HUES6 (cell line): ENCODE measurements around the gene MAPK1.

Experiments used
- H3K27ac ChIP-seq: 2 replicates; pipeline ENCODE4 v1.7.0; 2013; ENCODE audit warnings: low read depth, mild to moderate bottlenecking, low read length, inconsistent platforms
- H3K27me3 ChIP-seq: 2 replicates; pipeline ENCODE4 v1.6.1; 2013; ENCODE audit warnings: low read length; ENCODE audit not compliant: control insufficient read depth, insufficient read depth
- H3K36me3 ChIP-seq: 2 replicates; pipeline ENCODE4 v1.6.1; 2013; ENCODE audit warnings: low read length; ENCODE audit not compliant: control insufficient read depth, insufficient read depth
- H3K4me1 ChIP-seq: 2 replicates; pipeline ENCODE4 v1.6.1; 2013; ENCODE audit warnings: low read length; ENCODE audit not compliant: control insufficient read depth, insufficient read depth
- H3K4me3 ChIP-seq: 2 replicates; pipeline ENCODE4 v1.5.1; 2013; ENCODE audit warnings: low read depth, low read length
- H3K9ac ChIP-seq: one replicate; pipeline ENCODE4 v1.6.1; 2013; ENCODE audit warnings: mild to moderate bottlenecking, low read length
- H3K9me3 ChIP-seq: 2 replicates; pipeline ENCODE4 v1.6.1; 2013; ENCODE audit warnings: low read depth, low read length; ENCODE audit not compliant: control insufficient read depth, insufficient read depth

MAPK1 gene

GRCh38 chr22:21741059-21741458 is 126.4 kb downstream of the MAPK1 start:
- Histone ChIP-seq H3K4me3 (no peak overlapping the region), H3K27me3 (peaks cover 38% of the 10 kb centered on the region), H3K9ac (no peak overlapping the region)

GRCh38 chr22:21739828-21740377 is 127.5 kb downstream of the MAPK1 start:
- no peaks in the 10 kb centered on the region for H3K9me3 ChIP-seq
- H3K27ac ChIP-seq, result no peak overlapping the region
- no peak overlapping the region for H3K4me3 ChIP-seq
- H3K9ac ChIP-seq, result no peak overlapping the region
- no peaks in the 10 kb centered on the region for H3K36me3 ChIP-seq
- peaks cover 8% of the 10 kb centered on the region; the same call in 1 of the 2 replicates for H3K4me1 ChIP-seq
- peaks cover 41% of the 10 kb centered on the region for H3K27me3 ChIP-seq

More at GRCh38 chr22:21741059-21741458, 126.4 kb downstream of the MAPK1 start:
- Histone ChIP-seq H3K36me3 (no peaks in the 10 kb centered on the region), H3K9me3 (no peaks in the 10 kb centered on the region), H3K27ac (no peak overlapping the region), H3K4me1 (peaks cover 8% of the 10 kb centered on the region; the same call in 1 of the 2 replicates)

DNA sequence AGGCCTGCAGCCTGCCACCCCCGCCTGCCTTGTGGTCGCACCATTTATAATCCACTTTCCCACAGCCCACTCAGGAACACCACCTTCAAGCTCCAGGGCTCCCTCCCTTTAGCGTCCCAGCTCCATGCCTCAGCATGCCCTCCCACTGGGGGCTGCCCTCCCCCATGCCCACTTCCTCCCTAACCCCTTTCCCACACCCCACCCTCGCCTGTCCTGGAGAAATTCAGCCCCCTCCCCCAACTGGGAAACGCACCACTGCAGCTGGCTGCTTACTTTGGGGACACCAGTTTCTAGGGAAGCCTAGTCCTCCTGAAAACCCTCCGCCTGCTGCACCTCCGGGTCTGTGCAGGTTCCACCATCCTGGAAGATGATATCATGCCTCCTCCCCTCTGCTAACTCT is 128.5 kb downstream of the MAPK1 start:
- Histone ChIP-seq H3K36me3 (no peaks in the 10 kb centered on the region), H3K9ac (no peak overlapping the region), H3K4me3 (no peak overlapping the region), H3K27ac (no peak overlapping the region), H3K9me3 (no peaks in the 10 kb centered on the region), H3K27me3 (peaks cover 50% of the 10 kb centered on the region), H3K4me1 (peaks cover 12% of the 10 kb centered on the region)

DNA sequence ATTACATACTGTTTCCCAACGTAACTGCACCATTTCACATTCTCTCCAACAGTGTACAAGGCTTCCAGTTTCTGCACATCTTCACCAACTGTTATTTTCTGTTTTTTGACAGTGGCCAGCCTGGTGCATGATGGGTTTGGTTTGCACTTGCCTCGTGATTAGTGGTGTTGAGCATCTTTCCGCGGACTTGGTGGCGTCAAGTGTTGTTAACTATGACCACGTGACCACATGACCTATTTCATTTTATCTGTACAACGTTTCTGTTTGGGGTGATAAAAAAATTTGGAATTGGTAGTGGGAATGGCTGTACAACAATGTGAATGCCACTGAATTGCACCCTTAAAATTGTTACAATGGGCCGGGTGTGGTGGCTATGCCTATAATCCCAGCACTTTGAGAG is 129.4 kb downstream of the MAPK1 start:
- no peak overlapping the region for H3K9ac ChIP-seq
- no peak overlapping the region for H3K27ac ChIP-seq
- H3K9me3 ChIP-seq, result no peaks in the 10 kb centered on the region
- peaks cover 12% of the 10 kb centered on the region for H3K4me1 ChIP-seq
- H3K4me3 ChIP-seq, result no peak overlapping the region
- no peaks in the 10 kb centered on the region for H3K36me3 ChIP-seq
- peaks cover 57% of the 10 kb centered on the region for H3K27me3 ChIP-seq

DNA sequence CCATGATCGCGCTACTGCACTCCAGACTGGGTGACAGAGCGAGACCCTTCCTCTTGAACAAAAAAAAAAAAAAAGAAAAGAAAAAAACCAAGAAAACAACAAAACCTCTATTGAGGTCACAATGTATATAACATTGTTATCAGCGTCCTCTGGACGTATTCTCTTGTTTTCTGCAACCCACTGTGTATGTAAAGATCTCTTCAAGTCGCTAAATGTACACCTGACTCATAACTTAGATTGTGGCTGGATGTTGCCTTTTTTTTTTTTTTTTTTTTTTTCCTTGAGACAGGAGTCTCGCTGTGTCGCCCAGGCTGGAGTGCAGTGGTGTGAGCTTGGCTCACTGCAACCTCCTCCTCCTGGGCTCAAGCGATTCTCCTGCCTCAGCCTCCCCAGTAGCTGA is 130.5 kb downstream of the MAPK1 start:
- no peak overlapping the region for H3K27ac ChIP-seq
- no peaks in the 10 kb centered on the region for H3K36me3 ChIP-seq
- H3K4me1 ChIP-seq, result peaks cover 12% of the 10 kb centered on the region
- H3K4me3 ChIP-seq, result no peak overlapping the region
- peaks cover 57% of the 10 kb centered on the region for H3K27me3 ChIP-seq
- no peaks in the 10 kb centered on the region for H3K9me3 ChIP-seq
- no peak overlapping the region for H3K9ac ChIP-seq

- Histone ChIP-seq H3K4me1 (peaks cover 12% of the 10 kb centered on the region), H3K27ac (no peak overlapping the region), H3K9me3 (no peaks in the 10 kb centered on the region), H3K36me3 (no peaks in the 10 kb centered on the region), H3K4me3 (peak overlapping the region; percentile 95), H3K27me3 (peaks cover 52% of the 10 kb centered on the region), H3K9ac (peak overlapping the region; percentile 47)
Observed at GRCh38 chr22:21736084-21736642, 131.3 kb downstream of the MAPK1 start.

- Histone ChIP-seq H3K9me3 (no peaks in the 10 kb centered on the region), H3K36me3 (no peaks in the 10 kb centered on the region), H3K4me1 (peaks cover 12% of the 10 kb centered on the region), H3K27me3 (peaks cover 51% of the 10 kb centered on the region), H3K27ac (no peak within 1 kb of the TSS), H3K4me3 (peak within 1 kb of the TSS; percentile 95), H3K9ac (peak within 1 kb of the TSS; percentile 47)
Observed at GRCh38 chr22:21735200-21736083, 132.0 kb downstream of the MAPK1 start, which contains the start of gene YPEL1. YPEL1 (minus strand) TSS chr22:21735794; CDS start chr22:21710744, 25,050 bp downstream.

GRCh38 chr22:21734540-21735199 is 132.8 kb downstream of the MAPK1 start:
- Histone ChIP-seq H3K9me3 (no peaks in the 10 kb centered on the region), H3K4me3 (peak overlapping the region; percentile 51), H3K36me3 (no peaks in the 10 kb centered on the region), H3K27ac (no peak overlapping the region), H3K9ac (no peak overlapping the region), H3K4me1 (peaks cover 12% of the 10 kb centered on the region), H3K27me3 (peaks cover 49% of the 10 kb centered on the region)

DNA sequence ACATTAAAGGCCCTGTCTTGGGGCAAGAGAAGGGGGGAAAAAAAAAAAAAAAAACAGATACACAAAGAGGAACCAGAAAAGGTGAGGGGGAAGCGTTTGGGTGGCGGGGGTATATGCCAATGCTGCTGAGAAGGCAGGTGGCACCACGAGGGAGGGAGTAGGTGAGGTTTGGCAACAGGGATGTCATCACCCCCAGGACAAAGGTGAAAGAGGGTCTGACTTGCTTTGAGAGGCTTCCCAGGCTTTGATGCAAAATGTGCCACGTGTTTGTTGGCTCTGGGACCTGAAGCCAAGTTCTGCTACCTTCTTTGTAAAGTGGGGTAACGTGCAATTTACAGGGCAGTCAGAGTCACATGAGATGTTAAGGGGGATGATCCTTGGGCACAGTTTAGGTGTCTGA is 135.9 kb downstream of the MAPK1 start:
- H3K36me3 ChIP-seq, result no peaks in the 10 kb centered on the region
- peaks cover 23% of the 10 kb centered on the region for H3K27me3 ChIP-seq
- peaks cover 8% of the 10 kb centered on the region for H3K4me1 ChIP-seq
- H3K27ac ChIP-seq, result no peak overlapping the region
- no peak overlapping the region for H3K9ac ChIP-seq
- no peaks in the 10 kb centered on the region for H3K9me3 ChIP-seq
- no peak overlapping the region for H3K4me3 ChIP-seq

DNA sequence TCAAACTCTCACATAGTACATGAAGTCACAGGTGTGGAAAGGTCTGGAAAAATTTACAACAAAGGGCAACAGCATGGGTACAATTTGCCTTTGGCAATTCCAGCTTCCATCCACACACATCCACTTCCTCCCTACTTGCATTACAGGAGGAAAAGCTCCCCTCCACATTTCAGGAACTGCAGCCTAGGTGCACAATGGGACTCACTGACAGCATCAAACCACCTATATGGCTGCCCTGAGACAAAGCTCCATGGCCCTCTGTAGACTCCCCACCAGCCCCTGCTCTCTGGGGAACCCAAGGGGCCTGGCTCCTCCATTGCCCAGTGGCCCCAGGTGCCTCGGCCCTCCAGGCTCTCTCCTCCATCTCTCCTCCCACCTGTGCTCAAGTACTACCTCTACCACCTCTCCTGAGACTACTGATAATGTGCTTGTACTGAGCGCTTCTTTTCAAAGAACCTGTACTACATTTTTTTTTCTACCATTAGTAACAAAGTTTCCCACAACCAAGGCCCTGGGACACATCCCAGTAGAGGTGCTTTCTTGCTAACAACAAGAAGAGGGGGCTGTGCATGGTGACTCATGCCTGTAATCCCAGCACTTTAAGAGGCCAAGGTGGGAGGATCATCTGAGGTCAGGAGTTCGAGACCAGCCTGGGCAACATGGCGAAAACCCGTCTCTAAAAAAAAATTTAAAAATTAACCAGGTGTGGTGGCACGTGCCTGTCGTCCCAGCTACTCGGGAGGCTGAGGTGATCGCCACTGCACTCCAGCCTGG is 136.7 kb downstream of the MAPK1 start:
- H3K4me1 ChIP-seq, result peaks cover 12% of the 10 kb centered on the region
- H3K36me3 ChIP-seq, result no peaks in the 10 kb centered on the region
- H3K9me3 ChIP-seq, result no peaks in the 10 kb centered on the region
- H3K9ac ChIP-seq, result no peak overlapping the region
- peaks cover 19% of the 10 kb centered on the region for H3K27me3 ChIP-seq
- no peak overlapping the region for H3K27ac ChIP-seq
- no peak overlapping the region for H3K4me3 ChIP-seq
